Measurements from ENCODE around the gene PLCB4. TPM values are rescaled to one million over a fixed set of nuclear protein-coding genes. Genes with fewer than 3 reads are reported as not detected.
A peak's percentile ranks its signal among the peaks of the same experiment; 100 is the strongest.

PLCB4 gene
- total and polyA plus RNA-seq, 2 experiments from 2014 or later: 6.5 to 16.1 TPM

GRCh38 chr20:9509246-9509645 lies 440.4 kb downstream of the PLCB4 start (continued):
- TF ChIP-seq REST (IDR thresholded peaks at IDR 0.05; ENCODE audit: unreplicated experiment): no peak

- H2AFZ ChIP-seq: no peak overlapping the region
- Mint-ChIP-seq H3K27me3 (ENCODE audit: insufficient read depth, low read depth, poor library complexity) (peaks cover 63% of the 10 kb centered on the region), H3K4me3 (no peak overlapping the region), H3K4me1 (peaks cover 24% of the 10 kb centered on the region; the same call in 2 of the 3 replicates), H3K36me3 (ENCODE audit: low read depth) (no peaks in the 10 kb centered on the region), H3K27ac (no peak overlapping the region), H3K9me3 (no peaks in the 10 kb centered on the region)
- no peak for DNase-seq (ENCODE audit: low spot score)
- no peaks in the 10 kb centered on the region for H3K9me2 ChIP-seq (ENCODE audit: insufficient read depth)
- no peak overlapping the region for H3K4me2 ChIP-seq
- no peak overlapping the region for H3K4me3 ChIP-seq
- TF ChIP-seq ETS1 (IDR thresholded peaks at IDR 0.05) (no peak), EZH2 (IDR thresholded peaks at IDR 0.05; ENCODE audit: low read depth, unreplicated experiment) (peak; percentile 46)
- H4K20me1 ChIP-seq (replicated peaks; ENCODE audit: insufficient read depth): no peaks in the 10 kb centered on the region
- ATAC-seq: no peak
- H3K4me1 ChIP-seq (ENCODE audit: insufficient read depth): peaks cover 60% of the 10 kb centered on the region
- no peaks in the 10 kb centered on the region for H3K79me2 ChIP-seq (replicated peaks; ENCODE audit: insufficient read depth)
- no peak overlapping the region for H3K27ac ChIP-seq (ENCODE audit: low read depth)
- peaks cover 6% of the 10 kb centered on the region; the same call in 1 of the 2 replicates for H3F3A ChIP-seq (replicated peaks; ENCODE audit: low read depth)
- H3K36me3 ChIP-seq (ENCODE audit: insufficient read depth): no peaks in the 10 kb centered on the region
- peaks cover 100% of the 10 kb centered on the region for H3K27me3 ChIP-seq (ENCODE audit: insufficient read depth)
Observed at GRCh38 chr20:9510911-9511310, 442.0 kb downstream of the PLCB4 start.

- Mint-ChIP-seq H3K36me3 (ENCODE audit: low read depth) (peaks cover 13% of the 10 kb centered on the region; the same call in 2 of the 3 replicates), H3K9me3 (no peaks in the 10 kb centered on the region; the same call in 1 of the 3 replicates), H3K4me1 (peaks cover 45% of the 10 kb centered on the region), H3K4me3 (peak overlapping the region; percentile 86), H3K27ac (no peak overlapping the region), H3K27me3 (ENCODE audit: insufficient read depth, low read depth, poor library complexity) (peaks cover 62% of the 10 kb centered on the region)
- TF ChIP-seq JUNB (IDR thresholded peaks at IDR 0.05; ENCODE audit: unreplicated experiment) (peak; percentile 75), CREB1 (CRISPR knock-in tag; IDR thresholded peaks at IDR 0.05; ENCODE audit: low read depth) (no peak)
- Histone ChIP-seq H3F3A (replicated peaks; ENCODE audit: low read depth) (peaks cover 6% of the 10 kb centered on the region; the same call in 1 of the 2 replicates), H3K9me2 (ENCODE audit: insufficient read depth) (no peaks in the 10 kb centered on the region), H2AFZ (peak overlapping the region; percentile 44; the same call in 1 of the 2 replicates), H3K4me2 (peak overlapping the region; percentile 84), H3K36me3 (ENCODE audit: insufficient read depth) (no peaks in the 10 kb centered on the region), H3K4me3 (peak overlapping the region; percentile 65), H3K79me2 (replicated peaks; ENCODE audit: insufficient read depth) (no peaks in the 10 kb centered on the region), H3K4me1 (ENCODE audit: insufficient read depth) (peaks cover 59% of the 10 kb centered on the region), H4K20me1 (replicated peaks; ENCODE audit: insufficient read depth) (0 out of 2 replicates have a peak, but pooled peaks cover 5% of the 10 kb centered on the region), H3K27me3 (ENCODE audit: insufficient read depth) (peaks cover 100% of the 10 kb centered on the region), H3K27ac (ENCODE audit: low read depth) (no peak overlapping the region)
- DNase-seq (ENCODE audit: low spot score) (peak; percentile 66), ATAC-seq (peak; percentile 6)
Observed at GRCh38 chr20:9514072-9514460, 445.2 kb downstream of the PLCB4 start.

Measured in GM23338 (cell line).